GM19351 (cell line): ENCODE measurements around the gene RAB3IP.
"Not testable (repeated sequence)": the region's sequence is repeated elsewhere in the genome, so short reads cannot be mapped to it uniquely, and the experiment has no call there.

Source experiments
- ATAC-seq: cut with Tn5 transposase; IDR thresholded peaks from one replicate; pipeline ENCODE4 v1.9.1; 2021; ENCODE audit warnings: mild to moderate bottlenecking, moderate library complexity; ENCODE audit not compliant: unreplicated experiment

Gene RAB3IP

DNA sequence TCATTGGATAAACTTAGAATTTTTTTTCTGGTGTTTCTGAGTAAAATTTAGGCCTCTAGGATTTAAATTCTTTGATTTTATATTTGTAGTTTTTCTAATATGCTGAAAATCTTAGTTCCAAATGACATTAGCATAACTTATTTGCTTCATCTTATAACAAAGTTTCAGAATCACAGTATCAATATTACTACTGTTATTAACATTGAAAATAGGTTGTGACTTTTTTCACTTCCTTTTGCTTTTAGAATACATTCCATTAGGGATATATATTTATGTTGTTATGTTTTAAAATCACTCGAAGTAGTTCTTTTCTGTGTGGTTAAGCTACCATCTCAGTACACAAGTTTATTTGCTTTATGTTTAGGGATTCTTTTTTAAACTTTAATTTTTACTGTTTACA, 12.8 kb downstream of the RAB3IP start:
- no peak for ATAC-seq

DNA sequence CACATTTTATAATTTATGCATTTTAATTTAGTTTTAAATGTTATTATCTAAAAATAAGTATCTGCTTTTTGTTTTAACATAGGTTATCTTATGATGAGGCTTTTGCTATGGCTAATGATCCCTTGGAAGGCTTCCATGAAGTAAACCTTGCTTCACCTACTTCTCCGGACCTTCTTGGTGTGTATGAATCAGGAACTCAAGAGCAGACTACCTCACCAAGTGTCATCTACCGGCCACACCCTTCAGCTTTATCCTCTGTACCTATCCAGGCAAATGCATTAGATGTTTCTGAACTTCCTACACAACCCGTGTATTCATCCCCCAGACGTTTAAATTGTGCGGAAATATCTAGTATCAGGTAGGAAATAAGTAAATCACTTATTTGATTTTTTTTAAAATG, 16.6 kb downstream of the RAB3IP start:
- ATAC-seq = no peak

DNA sequence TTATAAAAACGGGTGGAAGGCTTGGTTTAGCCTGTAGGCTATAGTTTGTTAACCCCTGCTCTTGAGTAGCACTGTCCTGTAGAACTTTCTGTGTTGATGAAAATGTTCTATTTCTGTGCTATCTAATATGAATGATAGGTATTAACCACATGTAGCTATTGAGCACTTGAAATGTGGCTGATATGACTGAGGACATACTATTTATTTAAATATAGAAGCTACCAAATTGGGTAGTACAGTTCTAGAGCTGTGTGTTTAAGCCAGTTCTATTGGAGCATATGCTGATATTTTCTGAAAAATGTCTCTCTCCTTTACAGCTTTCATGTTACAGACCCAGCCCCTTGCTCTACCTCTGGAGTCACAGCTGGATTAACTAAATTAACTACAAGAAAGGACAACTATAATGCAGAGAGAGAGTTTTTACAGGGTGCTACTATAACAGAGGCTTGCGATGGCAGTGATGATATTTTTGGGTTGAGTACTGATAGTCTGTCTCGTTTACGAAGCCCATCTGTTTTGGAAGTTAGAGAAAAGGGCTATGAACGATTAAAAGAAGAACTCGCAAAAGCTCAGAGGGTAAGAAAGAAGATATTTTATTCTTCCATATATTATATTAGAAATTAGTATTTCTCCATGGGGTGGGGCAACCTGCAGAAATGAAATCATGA, 17.6 kb downstream of the RAB3IP start:
- no peak for ATAC-seq

DNA sequence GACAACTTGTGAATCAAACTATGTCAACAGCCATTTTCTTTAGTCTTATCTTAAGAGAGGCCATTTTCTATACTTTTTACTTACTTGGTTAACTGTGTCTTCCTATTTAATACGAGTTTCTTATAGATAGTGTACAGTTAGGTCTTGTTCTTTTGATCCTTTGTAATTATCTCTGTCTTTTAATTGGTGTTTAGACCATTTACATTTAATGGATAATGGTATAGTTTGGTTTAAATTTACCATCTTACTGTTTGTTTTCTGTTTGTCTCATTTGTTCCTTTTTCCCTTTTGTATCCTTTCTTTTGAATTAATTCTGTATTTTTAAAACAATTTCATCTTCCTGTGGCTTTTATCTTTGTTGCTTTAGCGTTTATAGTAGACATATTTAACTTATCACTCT, 19.4 kb downstream of the RAB3IP start:
- ATAC-seq = no peak

DNA sequence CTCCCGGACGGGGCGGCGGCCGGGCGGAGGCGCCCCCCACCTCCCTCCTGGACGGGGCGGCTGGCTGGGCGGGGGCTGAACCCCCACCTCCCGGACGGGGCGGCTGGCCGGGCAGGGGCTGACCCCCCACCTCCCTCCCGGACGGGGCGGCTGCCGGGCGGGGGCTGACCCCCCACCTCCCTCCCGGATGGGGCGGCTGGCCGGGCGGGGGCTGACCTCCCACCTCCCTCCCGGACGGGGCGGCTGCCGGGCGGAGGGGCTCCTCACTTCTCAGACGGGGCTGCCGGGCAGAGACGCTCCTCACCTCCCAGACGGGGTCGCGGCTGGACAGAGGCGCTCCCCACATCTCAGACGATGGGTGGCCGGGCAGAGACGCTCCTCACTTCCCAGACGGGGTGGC, 20.9 kb downstream of the RAB3IP start:
- ATAC-seq = not testable (repeated sequence)

DNA sequence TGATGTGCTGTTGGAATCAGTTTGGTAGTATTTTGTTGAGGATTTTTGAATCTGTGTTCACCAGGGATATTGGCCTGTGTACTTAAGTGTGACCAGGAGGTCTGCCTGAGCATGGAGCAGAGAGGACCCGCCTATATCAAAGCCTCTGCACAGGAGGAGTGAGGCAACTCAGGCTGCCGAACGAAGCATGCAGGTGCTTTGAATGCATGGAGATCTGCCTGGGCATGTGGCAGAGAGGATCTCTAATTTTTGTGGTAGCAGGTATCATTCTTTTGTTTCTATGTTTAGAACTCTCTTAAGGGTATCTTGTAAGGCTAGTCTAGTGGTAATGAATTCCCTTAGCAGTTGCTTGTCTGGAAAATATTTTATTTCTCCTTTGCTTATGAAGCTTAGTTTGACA, 26.9 kb downstream of the RAB3IP start:
- no peak for ATAC-seq

DNA sequence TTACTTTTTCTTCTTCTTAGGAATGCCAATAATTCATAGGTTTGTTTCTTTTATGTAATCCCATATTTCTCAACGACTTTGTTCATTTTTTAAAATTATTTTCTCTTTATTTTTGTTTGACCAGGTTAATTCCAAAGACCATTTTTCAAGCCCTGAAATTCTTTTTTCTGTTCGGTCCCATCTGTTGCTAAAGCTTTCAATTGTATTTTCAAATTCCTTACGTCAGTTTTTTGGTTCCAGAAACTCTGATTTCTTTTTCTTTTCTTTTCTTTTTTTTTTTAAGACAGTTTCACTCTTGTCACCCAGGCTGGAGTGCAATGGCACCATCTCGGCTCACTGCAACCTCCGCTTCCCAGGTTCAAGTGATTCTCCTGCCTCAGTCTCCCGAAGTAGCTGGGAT, 27.6 kb downstream of the RAB3IP start:
- ATAC-seq = no peak

DNA sequence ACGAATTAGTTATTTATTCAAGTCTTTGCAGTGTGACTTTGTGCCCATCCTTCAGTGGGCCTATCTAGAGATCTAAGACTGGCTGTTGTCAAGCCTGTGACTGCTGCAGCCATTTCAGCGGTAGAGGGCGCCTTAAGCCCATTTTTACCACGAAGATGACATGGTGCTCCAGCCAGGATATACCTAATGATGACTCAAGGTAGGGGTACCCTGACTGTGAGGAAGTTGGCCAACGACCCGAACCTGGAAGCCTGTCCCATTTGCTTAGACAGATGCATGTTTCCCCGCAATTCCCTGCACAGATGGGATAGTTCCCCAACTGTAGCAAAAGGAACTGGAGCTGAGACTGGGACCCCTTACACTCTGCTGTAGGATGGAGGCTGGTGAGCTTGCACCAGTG, 41.3 kb downstream of the RAB3IP start:
- peak; percentile 72 for ATAC-seq

DNA sequence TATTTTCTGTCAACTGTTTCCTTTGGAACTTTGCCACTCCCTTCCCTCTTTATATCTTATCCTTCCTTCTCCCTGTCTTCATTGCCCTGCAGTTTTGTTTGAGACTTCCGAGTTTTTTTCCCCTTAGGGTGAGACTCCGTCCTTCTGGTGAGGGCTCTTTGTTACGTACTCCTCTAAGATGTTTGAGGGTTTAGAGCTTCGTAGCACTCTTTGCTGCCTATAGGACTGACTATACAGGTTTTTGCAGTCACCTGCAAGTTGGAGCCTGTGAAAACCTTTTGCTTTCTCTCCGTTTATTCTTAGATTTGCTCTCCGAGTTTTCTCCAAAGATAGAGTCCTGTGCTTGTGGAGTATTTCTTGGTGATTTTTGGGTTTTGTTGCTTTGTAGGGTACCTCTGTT, 44.7 kb downstream of the RAB3IP start:
- ATAC-seq = no peak

DNA sequence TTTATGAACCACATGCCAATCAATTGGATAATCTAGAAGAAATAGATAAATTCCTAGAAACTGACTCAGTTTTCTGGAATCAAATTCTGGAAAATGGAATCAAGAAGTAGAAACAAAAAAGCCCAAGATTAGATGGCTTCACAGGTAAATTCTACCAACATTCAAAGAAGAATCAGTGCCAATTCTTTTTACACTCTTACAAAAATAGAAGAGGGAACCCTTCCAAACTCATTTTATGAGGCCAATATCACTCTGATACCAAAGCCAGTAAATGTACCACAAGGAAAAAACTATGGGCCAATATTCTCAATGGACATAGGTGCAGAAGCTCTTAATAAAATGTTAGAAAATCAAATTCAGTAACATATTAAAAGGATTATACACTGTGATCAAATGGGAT, 50.7 kb downstream of the RAB3IP start:
- no peak for ATAC-seq

DNA sequence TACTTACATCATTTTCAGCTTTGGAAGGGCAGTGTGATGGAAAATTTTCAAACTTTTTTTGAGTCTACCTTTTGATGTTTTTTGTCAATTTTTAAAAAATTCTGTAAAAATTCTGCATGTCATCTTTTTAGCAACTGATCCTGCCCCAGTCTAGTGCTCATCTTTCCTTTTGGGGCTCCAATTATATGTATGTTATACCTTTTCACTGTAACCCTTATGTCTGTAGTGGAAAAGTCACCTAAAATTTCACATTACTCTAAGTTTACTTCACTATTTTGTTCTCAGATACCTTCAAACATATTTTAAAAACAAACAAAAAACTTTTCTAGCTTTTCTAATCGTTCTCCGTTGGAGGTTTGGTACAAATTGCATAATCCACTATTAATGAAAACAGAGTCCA, 53.9 kb downstream of the RAB3IP start:
- no peak for ATAC-seq

DNA sequence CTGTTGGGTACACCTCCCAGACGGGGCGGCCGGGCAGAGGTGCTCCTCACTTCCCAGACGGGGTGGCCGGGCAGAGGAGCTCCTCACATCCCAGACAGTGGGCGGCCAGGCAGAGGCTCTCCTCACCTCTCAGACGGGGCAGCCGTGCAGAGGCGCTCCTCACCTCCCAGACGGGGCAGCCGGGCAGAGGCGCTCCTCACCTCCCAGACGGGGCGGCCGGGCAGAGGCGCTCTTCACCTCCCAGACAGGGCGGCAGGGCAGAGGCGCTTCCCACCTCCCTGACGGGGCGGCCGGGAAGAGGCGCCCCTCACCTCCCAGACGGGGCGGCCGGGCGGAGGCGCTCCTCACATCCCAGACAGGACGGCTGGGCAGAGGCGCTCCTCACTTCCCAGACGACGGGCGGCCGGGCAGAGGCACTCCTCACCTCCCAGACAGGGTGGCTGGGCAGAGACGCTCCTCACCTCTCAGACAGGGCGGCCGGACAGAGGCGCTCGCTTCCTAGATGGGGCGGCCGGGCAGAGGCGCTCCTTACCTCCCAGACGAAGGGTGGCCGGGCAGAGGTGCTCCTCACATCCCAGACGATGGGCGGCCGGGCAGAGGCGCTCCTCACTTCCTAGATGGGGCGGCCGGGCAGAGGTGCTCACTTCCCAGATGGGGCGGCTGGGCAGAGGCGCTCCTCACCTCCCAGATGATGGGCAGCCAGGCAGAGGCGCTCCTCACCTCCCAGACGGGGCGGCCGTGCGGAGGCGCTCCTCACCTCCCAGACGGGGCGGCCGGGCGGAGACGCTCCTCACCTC, 68.6 kb downstream of the RAB3IP start:
- ATAC-seq = not testable (repeated sequence)

DNA sequence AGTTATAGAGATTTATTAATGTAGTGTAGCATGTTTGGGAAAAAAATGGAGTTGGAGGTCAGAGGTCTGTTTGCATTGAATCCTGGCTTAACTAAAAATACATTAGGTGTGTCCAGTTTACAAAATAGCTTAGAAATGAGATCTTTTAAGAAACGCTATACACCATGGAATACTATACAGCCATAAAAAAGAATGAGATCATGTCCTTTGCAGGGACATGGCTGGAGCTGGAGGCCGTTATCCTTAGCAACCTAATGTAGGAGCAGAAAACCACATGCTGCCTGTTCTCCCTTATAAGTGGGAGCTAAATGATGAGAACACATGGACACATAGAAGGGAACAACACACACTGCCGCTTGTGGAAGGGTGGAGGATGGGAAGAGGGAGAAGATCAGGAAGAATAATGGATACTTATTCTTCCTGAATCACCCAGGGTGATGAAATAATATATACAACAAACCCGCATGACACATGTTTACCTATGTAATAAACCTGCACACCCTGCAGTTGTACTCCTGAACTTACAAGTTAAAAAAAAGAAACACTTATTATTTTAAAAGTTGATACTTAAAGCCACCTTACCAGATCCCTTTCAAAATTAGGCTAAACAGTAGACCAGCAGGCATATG, 72.3 kb downstream of the RAB3IP start:
- ATAC-seq = no peak

DNA sequence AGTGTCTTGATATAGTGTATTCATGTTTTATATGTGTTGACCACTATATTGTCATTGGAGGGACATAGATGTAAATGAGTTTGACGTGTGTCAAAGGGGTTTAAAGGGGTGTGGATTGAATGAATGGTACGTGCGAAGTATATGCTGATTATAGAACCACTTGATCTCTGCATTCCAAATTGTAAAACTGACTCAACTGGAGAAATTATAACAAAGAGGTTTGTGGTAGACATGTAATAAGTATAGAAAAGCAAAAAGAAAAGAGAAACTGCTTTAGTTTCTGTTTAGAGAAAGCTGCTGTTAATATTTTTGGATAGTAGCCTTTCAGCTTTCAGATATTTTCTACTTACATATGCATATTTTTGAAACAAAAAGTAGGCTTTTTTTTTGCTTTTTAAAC, 77.4 kb downstream of the RAB3IP start:
- peak; percentile 43 for ATAC-seq

DNA sequence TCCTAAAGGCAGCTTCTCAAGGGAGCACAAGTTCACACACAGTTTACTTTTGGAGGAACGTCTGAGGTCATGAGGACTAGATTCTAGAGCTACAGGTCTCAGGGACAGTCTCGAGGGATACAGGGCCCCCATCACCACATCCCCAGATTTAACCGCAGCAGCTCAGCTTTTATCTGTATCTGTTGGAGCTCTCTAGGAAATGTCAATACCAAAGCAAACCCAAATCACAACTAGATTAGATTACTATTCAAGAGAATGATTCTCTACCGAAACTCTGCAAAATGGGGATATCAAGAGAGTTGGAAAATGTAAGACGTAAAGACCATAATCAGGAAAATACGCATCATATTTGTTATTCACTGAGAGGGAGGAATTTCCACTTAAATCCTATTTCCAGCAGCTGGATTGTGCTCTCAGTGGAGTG, 82.4 kb downstream of the RAB3IP start:
- no peak for ATAC-seq

DNA sequence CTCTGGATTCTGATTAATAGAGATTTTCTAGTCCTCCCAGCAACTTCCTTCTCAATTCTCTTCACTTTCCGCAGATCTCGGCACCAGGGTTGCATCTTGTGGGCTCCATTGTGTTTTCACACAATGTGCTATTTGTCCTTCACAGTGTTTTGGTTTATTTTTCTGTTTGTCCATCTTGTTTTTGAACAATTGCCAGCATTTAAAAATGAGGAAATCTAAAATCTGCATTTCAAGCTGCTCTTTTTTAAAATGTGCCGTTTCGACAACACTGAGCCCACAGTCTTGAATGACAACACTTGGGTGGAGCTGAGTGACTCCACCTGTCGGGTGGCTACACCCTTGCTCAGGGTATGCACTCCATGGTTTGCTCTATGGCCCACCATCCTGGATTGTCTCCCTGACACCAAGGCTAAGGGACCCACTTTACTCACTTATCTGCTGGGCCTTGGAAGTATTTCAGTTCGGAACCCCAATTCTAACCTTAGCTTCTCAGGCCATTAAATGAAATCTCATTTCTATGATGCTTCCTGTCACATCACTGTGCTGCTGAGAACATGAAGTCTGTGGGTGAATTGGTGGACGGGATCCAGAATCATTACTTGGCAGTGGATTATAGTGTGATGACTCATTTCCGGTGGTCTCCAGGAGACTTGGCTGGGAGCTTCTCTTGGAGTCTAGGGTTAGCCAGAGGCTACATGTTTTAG, 82.9 kb downstream of the RAB3IP start:
- no peak for ATAC-seq

DNA sequence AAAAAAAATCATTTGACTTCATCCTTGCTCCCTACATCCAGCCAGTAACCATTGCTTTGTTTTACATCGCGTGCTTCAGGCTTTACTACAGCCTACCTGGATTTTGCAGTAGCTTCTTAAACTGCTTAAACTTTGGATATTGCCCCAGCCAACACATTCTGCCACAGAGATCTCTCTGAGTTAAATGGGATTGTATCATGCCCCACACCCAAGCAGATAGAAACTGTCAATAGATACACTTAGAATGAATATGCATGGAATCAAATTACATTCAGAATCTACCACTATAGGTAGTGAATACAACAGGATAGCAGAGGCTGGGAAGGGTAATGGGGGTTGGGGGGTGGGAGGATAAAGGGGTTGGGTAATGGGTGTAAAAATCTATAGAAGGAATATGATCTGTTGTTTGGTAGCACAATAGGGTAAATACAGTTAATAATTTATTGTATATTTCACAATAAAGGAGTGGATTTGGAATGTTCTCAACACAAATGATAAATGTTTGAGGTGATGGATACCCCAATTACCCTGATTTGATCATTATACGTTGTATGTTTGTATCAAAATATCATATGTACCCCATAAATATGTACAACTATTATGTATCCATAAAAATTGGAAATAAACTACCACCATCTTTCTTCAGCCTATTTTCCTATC, 83.7 kb downstream of the RAB3IP start:
- no peak for ATAC-seq

DNA sequence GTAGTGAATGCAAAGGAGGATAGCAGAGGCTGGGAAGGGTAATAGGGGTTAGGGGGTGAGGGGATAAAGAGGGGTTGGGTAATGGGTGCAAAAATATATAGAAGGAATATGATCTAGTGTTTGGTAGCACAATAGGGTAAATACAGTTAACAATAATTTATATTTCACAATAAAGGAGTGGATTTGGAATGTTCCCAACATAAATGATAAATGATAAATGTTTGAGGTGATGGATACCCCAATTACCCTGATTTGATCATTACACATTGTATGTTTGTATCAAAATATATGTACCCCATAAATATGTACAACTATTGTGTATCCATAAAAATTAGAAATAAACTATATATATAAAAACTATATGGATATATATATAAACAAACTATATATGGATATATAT, 85.4 kb downstream of the RAB3IP start:
- no peak for ATAC-seq

DNA sequence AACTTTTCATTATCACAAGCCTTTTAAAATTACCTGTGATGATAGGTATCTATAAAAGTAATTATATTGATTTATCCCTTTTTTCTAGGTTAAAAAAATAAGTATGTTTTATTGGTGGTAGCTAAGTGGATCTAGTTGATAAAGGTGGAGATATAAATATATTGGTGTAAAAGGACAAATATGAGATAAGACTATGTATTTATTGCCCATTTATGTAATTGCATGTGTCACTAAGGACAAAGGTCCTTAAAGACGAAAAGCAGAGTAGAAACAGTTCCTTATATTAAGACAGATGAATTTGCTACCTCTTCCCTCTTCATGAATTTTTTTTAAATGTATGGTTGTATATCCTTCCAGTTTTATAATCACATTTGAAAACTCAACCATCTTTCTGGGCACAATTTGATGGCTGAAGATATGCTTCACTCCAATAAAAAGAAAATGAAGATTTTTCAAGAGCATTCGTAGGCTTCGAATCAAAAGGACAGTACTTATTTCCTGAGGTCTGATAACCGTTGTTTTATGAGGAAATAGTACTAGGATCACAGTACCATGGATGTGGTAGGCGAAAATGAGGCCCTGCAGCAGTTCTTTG, 86.4 kb downstream of the RAB3IP start, which contains the start of gene MYRFL:
Gene MYRFL (plus strand): TSS at position 262 of the 595 bp plus-strand sequence. CDS start 291 bp downstream, at position 553.
- ATAC-seq = no peak

DNA sequence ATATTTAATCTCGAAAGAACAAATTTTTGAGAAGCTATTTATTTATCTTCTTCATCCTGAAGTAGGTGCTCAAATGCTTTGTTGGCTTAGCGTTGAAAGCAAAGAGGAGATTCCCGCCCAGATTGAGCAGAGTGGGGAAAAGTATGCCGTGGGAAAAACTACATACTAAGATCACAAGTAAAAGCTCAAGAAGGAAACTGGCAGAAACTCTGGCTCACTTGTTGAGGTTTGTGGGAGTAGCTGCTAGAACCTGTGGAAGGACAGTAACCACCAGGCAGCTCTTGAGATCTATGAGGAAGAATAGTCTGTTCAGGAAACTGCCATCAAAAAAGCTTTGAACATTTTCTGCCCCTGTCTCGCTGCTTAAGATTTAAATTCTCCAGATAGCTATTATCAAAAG, 90.2 kb downstream of the RAB3IP start:
- ATAC-seq = no peak
